Fibroblast of gingiva (primary cell): ENCODE data around the gene RGS7BP.

Experiments used
- DNase-seq: peaks from one replicate; pipeline ENCODE4 v3.0.0-alpha.2; 2011; ENCODE audit warnings: low read depth

RGS7BP gene

DNA sequence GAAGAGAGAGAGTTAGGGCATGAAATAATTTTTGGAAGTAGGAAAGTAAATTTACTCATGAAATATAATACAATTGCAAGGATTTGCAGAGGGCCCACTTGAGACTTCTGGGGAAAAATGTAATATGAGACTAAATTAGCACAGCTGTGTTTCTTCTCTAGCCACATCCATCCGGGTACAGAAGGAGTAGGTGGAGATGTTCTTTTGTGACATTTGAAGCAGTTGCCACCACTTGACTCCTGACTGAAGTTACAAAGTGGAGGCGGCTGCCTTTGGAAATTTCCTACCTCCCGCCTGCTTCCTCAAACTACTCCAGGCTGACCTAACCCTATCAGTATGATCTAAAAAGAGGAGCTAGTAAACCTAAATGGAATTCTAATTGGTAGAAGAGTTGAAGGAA is 126.4 kb downstream of the RGS7BP start:
- DNase-seq: peak; percentile 53

- peak; percentile 14 for DNase-seq
These were observed 129.3 kb downstream of the RGS7BP start for GRCh38 chr5:64634997-64635686.

- DNase-seq: no peak
These were observed 131.3 kb downstream of the RGS7BP start for GRCh38 chr5:64637144-64637543.

GRCh38 chr5:64637837-64638443 is 132.1 kb downstream of the RGS7BP start:
- DNase-seq: peak; percentile 4

GRCh38 chr5:64644831-64645230 is 139.0 kb downstream of the RGS7BP start:
- DNase-seq: no peak

DNA sequence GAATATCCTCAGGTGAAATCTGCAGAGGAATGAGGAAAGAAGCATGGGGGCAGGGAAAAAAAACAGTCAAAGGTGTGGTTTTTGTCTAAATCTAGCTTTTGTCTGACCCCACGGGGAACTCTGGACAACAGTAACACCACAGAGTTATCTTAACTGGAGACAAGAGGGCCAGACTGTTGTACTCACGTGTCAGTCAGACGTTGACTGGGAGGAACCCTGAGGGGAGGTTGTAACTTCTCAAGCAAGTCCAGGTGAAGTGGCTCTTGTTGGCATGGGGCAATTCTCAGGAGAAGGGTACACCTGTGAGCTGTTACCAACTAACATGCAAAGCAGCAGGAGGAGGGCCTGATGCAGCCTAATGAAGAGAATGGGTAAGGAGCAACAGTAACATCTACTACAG is 140.4 kb downstream of the RGS7BP start:
- DNase-seq: no peak

DNA sequence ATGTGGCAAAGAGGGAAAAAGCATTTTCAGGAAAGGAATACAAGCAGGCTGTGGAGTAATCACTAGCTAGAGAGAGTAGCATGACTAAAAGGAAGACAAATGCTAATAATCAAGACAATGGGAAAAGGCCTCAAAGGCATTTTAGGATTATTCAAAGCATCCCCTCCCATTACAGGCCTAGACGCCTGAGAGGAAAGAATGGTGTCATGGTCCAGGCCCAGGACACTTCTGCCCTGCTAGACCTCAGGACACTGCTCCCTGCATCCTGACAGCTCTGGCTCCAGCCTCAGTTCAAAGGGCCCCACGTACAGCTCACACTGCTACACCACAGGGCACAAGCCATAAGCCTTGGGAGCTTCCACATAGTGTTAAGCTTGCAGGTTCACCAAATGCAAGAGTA is 143.7 kb downstream of the RGS7BP start:
- DNase-seq: no peak

DNA sequence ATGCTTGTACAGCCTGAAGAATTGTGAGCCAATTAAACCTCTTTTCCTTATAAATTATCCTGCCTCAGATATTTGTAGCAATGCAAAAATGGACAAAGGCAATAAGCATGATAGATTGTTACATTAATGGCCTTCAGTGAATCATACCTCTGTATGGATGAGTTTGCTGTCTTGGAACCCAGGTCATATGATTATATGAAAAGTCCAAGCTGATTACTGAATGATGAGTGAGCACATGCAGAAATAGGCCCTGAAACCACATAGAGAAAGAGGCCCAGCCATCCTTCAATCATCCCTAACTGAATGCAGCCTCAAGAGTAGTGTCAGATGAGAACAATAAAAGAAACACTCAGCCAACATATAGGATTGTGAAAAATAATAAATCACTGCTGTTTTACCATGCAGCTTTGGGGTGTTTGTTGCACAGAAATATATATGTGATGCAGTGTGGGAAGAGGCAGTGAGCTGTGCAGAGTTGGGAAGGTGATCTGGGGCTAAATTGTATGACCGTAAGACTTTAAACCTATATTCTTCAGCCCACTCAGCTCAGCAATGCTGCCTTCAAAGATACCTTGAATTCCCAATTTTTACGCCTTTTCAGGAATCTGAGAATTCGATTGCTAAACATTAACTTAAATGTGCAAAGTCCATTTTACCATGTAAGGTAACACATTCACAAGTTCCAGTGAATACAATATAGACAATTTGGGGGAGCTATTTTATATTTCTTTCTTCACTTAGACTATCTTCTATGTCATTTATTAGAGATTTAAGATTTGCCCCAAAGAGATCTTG is 148.1 kb downstream of the RGS7BP start:
- DNase-seq: no peak

DNA sequence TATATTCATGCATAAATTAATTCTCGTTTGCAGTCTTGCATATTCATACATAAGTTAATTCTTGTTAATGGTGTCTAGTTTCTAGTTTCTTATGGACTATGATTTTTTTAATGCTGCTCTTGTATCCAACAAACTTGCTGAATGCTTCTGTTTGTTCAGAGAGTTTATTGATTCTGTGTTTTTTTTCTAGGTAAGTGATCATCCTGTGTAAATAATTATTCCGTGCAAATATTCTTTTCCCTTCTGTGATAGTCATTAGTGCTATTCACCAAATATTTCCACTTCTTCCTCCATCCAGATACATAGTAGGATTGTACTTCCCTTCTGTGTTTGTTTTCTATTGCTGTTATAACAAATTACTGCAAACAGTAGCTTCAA is 148.7 kb downstream of the RGS7BP start:
- no peak for DNase-seq

- no peak for DNase-seq
These were observed 149.8 kb downstream of the RGS7BP start for GRCh38 chr5:64655596-64655995.

DNA sequence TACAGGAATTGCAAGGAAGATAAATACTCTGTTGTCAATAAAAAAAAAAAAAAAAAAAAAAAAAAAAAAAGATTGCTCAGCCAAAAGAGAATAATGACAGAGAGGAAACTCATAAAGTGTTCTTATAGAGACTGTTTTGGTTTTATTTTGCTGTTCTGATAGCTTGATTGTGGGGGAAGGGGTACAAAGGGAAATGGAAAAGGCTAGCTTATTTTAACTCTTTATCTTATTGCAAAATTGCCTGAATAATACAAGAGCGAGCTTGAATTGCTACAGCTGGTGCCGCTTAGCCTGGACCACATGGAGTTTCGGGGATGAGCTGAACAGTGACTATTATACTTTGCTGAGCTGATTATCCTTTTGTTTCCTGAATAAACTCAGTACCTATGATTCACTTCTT is 153.5 kb downstream of the RGS7BP start:
- DNase-seq: no peak
